ENCODE results near the gene ZDHHC16. TPM values are rescaled to one million over a fixed set of nuclear protein-coding genes. Genes with fewer than 3 reads are reported as not detected.

The ZDHHC16 gene
- total RNA-seq: 25.4 and 48.2 TPM in 2 replicates

DNA sequence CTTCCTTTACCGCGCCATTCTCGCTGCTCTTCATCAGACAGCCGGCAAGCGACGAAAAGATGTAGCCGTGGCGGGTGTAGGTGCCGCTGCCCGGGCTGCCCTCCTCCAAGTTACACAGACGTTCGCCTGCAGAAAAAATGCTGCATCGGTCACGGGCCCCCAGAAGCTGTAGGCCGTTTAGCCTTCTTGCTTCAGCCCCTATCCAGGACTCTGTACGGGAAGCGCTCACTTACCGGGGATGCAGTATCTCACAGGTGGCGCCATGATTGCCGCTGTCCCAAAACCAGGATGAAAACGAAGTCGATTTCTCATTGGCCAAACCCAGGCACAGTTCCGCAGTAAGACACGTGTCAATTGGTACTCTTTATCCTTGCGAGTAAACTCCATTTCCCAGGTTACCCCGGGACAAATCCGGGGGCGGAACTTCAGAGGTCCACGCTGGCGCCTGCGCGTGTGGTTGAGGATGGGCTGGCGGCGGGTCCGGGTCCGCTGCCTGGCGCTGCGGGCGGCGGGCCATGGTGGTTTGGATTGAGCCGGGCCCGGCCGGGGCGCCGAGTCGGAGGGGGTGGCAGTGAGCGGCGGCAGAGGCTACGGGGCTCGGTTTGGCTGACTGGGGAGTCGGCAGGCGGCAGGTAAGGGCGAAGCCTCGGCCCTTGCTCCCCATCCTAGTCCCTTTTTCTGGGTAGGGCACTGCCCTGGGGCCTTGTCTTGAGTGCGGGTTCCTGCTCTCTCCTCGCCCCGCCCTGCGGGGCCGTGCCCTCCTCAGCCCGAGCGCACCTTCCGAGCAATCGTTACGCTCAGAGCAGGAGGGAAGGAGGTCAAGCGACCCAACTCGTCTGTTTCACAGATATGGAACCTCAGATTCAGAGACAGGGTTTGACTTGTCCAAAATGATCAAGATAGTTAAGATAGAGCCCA, at the start of gene ZDHHC16, which contains the start of gene EXOSC1:
ZDHHC16 (plus strand) TSS at position 454 of the 918 bp plus-strand sequence. CDS start 5,501 bp downstream, outside the sequence.
EXOSC1 (minus strand) TSS at position 285 of the 918 bp plus-strand sequence; CDS start at position 264, 21 bp downstream.

GRCh38 chr10:97400665-97401454, 45.1 kb upstream of the ZDHHC16 start, which contains the start of gene RRP12:
RRP12 (minus strand) TSS chr10:97401340; CDS start chr10:97401231, 109 bp downstream.

GRCh38 chr10:97425964-97426775, 19.8 kb upstream of the ZDHHC16 start, which contains the start of gene PGAM1:
PGAM1 (plus strand) TSS chr10:97426191; CDS start chr10:97426308, 117 bp downstream.

DNA sequence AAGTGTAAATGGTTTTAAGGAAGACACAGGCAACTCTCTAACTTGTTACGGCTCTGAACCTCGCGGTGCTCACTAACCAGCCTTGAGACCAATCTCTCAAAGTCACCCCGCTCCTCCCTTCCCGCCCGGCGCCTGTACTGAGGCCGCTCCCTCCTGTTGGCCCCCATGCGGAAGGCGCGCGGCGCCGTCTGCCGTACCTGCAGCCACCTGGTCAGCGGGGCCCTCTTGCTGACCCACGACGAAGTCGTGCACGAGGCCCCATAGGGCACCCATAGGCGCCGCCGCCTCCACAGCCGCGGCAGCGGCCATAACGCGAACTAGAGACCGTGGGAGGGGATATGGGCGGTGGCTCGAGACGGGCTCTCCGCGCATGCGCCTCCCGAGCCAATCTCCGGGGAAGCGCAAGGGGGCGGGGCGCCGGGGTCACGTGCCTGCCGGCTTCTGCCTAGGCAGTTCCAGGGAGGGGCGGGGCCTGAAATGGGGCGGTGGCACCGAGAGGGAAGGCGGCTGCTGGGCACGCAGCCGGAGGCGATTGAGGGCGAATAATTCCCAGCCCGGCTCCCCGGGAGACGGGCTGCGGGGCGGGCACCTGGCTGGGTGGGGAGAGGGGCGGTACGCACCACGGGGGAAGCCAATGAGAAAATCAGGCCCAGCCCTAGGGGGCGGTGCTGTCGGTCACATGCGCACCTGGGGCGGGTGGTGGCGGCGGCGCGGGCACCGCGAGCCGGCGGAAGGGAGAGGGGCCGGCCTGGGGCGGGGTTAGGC, 52.3 kb downstream of the ZDHHC16 start, which contains the start of gene MMS19:
MMS19 (minus strand) TSS at position 347 of the 765 bp plus-strand sequence; CDS start at position 309, 38 bp downstream.

DNA sequence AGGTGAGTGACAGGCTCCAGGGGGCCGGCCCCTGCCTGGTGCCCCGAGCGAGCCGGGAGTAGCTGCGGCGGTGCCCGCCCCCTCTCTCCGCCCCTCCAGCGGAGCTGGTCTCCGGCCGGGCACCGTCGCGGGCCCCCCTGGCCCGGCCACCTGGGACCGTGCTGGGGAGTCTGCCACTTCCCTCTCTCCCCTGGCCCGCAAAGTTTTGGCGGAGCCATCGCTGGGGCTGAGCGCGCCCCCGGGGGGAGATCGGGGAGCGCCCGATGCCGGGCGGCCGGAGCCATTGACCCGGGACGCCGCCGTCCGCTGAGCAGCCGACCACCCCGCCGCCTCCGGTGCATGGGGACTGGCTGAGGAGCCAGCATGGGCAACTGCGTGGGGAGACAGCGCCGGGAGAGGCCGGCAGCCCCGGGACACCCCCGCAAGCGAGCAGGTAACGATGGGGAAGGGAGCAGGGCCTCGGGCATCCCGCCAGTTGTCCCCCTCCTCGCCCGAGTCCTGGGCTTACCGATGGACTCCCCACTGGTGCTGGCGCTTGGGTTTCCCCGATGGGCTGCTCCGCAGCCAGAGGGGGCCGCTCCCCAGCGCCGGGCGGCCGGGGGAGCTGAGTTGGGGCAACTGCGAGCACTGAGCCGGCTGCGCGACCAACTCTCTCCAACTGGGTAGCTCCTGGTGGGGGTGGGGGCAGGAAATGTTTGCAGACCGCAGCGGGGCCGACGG, 53.0 kb downstream of the ZDHHC16 start, which contains the start of gene UBTD1:
UBTD1 (plus strand) TSS at position 84 of the 720 bp plus-strand sequence; CDS start at position 364, 280 bp downstream.

Other genes starting within 250 kb of the ZDHHC16 start
- gene ARHGAP19, start 153.5 kb upstream of the ZDHHC16 start, total RNA-seq: 2.3 and 3.6 TPM in 2 replicates
- 2.7 and 5.5 TPM in 2 replicates for gene FRAT1, start 126.9 kb upstream of the ZDHHC16 start, total RNA-seq
- gene FRAT2, start 111.4 kb upstream of the ZDHHC16 start, total RNA-seq: 4.7 and 6.4 TPM in 2 replicates
- gene RRP12, start 44.8 kb upstream of the ZDHHC16 start, total RNA-seq: 5.3 and 11.1 TPM in 2 replicates
- gene PGAM1, start 20.0 kb upstream of the ZDHHC16 start, total RNA-seq: 316 and 578 TPM in 2 replicates
- gene EXOSC1, start 169 bp upstream of the ZDHHC16 start, total RNA-seq: 35.7 and 36.2 TPM in 2 replicates
- 75.6 and 88.4 TPM in 2 replicates for gene MMS19, start 52.2 kb downstream of the ZDHHC16 start, total RNA-seq
- 37.8 and 52.3 TPM in 2 replicates for gene UBTD1, start 52.7 kb downstream of the ZDHHC16 start, total RNA-seq
- 0.85 TPM in 1 of 2 replicates, not detected in the other for gene ANKRD2, start 126.6 kb downstream of the ZDHHC16 start, total RNA-seq
- gene HOGA1, start 138.2 kb downstream of the ZDHHC16 start, total RNA-seq: 0.17 and 0.58 TPM in 2 replicates
- not detected in 2 replicates for gene C10orf62, start 143.5 kb downstream of the ZDHHC16 start, total RNA-seq
- 3.9 and 33.7 TPM in 2 replicates for gene MORN4, start 187.3 kb downstream of the ZDHHC16 start, total RNA-seq
- gene PI4K2A, start 194.5 kb downstream of the ZDHHC16 start, total RNA-seq: 20.1 and 23.7 TPM in 2 replicates
- gene AVPI1, start 241.1 kb downstream of the ZDHHC16 start, total RNA-seq: 15.9 and 29.3 TPM in 2 replicates